SK-N-SH (cell line): ENCODE data around the gene GDPD5. TPM values are rescaled to one million over a fixed set of nuclear protein-coding genes. Genes with fewer than 3 reads are reported as not detected.

Experiments
- CTCF ChIA-PET: fragments of 300-600, 350-600 bp; formaldehyde crosslinking; extraction: SDS; loops from one replicate; lab custom pipeline; 2021; lab: Yijun Ruan, JAX
- POLR2A ChIA-PET: fragments of 350-600 bp; sonication (Branson Sonifier 250); formaldehyde crosslinking; extraction: SDS; loops from one replicate; lab custom pipeline; 2020; ENCODE audit warnings: antibody characterized with exemption, inconsistent platforms; lab: Yijun Ruan, JAX
- DNase-seq: peaks from one replicate; pipeline ENCODE4 v3.0.0; 2012
- H2AFZ ChIP-seq: fragments of 200-600 bp; sonication (generic); 2 replicates; pipeline ENCODE4 v1.8.1; 2016; ENCODE audit warnings: antibody characterized with exemption, mild to moderate bottlenecking, low read depth
- H3F3A ChIP-seq: fragments of 200-600 bp; sonication (generic); replicated peaks from 2 replicates; pipeline ENCODE3; 2016; ENCODE audit warnings: antibody characterized with exemption, mild to moderate bottlenecking; ENCODE audit not compliant: insufficient read depth
- H3K27ac ChIP-seq, 2 experiments: fragments of 200-500 bp in 1 of 2; fragments of 200-600 bp in 1 of 2; sonication (Bioruptor generic) in 1 of 2; sonication (generic), shearing (Covaris generic) in 1 of 2; 2 replicates each; pipeline versions ENCODE4 v1.5.1 to v1.6.1; 2014 to 2016; ENCODE audit warnings: low read depth in 2 of 2, inconsistent platforms in 1 of 2, low read length in 1 of 2, mild to moderate bottlenecking in 1 of 2, mixed read lengths in 1 of 2
- H3K27me3 ChIP-seq: fragments of 200-600 bp; sonication (generic), shearing (Covaris generic); 2 replicates; pipeline ENCODE4 v1.6.1; 2016; ENCODE audit warnings: mixed run types; ENCODE audit not compliant: insufficient read depth
- H3K36me3 ChIP-seq, 2 experiments: fragments of 200-500 bp in 1 of 2; fragments of 200-600 bp in 1 of 2; sonication (Bioruptor generic) in 1 of 2; sonication (generic) in 1 of 2; replicated peaks in 1 of 2; 2 replicates each; pipeline versions ENCODE3 to v1.5.1; 2014 to 2016; ENCODE audit warnings: low read length in 1 of 2, mild to moderate bottlenecking in 1 of 2; ENCODE audit not compliant: insufficient read depth in 2 of 2, control insufficient read depth in 1 of 2
- H3K4me1 ChIP-seq, 2 experiments: fragments of 200-500 bp in 1 of 2; fragments of 200-600 bp in 1 of 2; sonication (Bioruptor generic) in 1 of 2; sonication (generic), shearing (Covaris generic) in 1 of 2; 2 replicates each; pipeline versions ENCODE4 v1.5.1 to v1.6.1; 2014 to 2016; ENCODE audit warnings: low read depth in 1 of 2, low read length in 1 of 2, mixed run types in 1 of 2; ENCODE audit not compliant: insufficient read depth in 2 of 2, control insufficient read depth in 1 of 2
- H3K4me2 ChIP-seq: fragments of 200-600 bp; sonication (generic), shearing (Covaris generic); 2 replicates; pipeline ENCODE4 v1.6.1; 2017; ENCODE audit warnings: mixed run types
- H3K4me3 ChIP-seq, 2 experiments: fragments of 200-500 bp in 1 of 2; fragments of 200-600 bp in 1 of 2; sonication (Bioruptor generic) in 1 of 2; sonication (generic), shearing (Covaris generic) in 1 of 2; 2 replicates each; pipeline versions ENCODE4 v1.5.1 to v1.8.1; 2014 to 2016; ENCODE audit warnings: low read depth in 2 of 2, inconsistent platforms in 1 of 2, low read length in 1 of 2, mild to moderate bottlenecking in 1 of 2, mixed read lengths in 1 of 2, moderate library complexity in 1 of 2
- H3K79me2 ChIP-seq: fragments of 200-600 bp; sonication (generic); 2 replicates; pipeline ENCODE4 v1.8.1; 2017; ENCODE audit warnings: mild to moderate bottlenecking; ENCODE audit not compliant: insufficient read depth
- H3K9ac ChIP-seq: fragments of 200-600 bp; sonication (generic); 2 replicates; pipeline ENCODE4 v1.6.1; 2017; ENCODE audit warnings: mixed run types
- H3K9me2 ChIP-seq: fragments of 200-600 bp; sonication (generic); 2 replicates; pipeline ENCODE4 v1.6.1; 2017; ENCODE audit warnings: mixed run types
- H3K9me3 ChIP-seq: fragments of 200-600 bp; sonication (generic); 2 replicates; pipeline ENCODE4 v1.6.1; 2017; ENCODE audit warnings: mixed run types, mild to moderate bottlenecking, moderate library complexity
- H4K20me1 ChIP-seq: fragments of 200-600 bp; sonication (generic); 2 replicates; pipeline ENCODE4 v1.6.1; 2017; ENCODE audit warnings: mild to moderate bottlenecking, mixed run types; ENCODE audit not compliant: insufficient read depth
- CHD2 ChIP-seq: fragments of 150-350 bp; IDR thresholded peaks from 2 replicates; pipeline ENCODE4 v1.6.1; 2018; ENCODE audit warnings: low read length; ENCODE audit not compliant: partially characterized antibody
- ZBTB33 ChIP-seq: IDR thresholded peaks from 2 replicates; pipeline ENCODE4 v1.4.0; 2012; ENCODE audit warnings: low read depth, borderline replicate concordance
- WGBS: methylation state at CpG from one replicate; pipeline ENCODE4 v1.1.6; 2017; ENCODE audit warnings: low lambda C conversion rate; 5-methylcytosine and 5-hydroxymethylcytosine counted together
- polyA plus RNA-seq, 3 experiments: library from polyadenylated mRNA; depleted of rRNA; stranded (reverse); fragments of >200 nt; gene quantifications; 2 replicates each; pipeline ENCODE4 v1.2.3, GENCODE V29; 2012
- small RNA-seq, 7 experiments: library from RNA; depleted of rRNA; stranded (forward); fragments of <200 nt; gene quantifications; one replicate each; pipeline ENCODE3, GENCODE V24; 2012

Gene GDPD5
- polyA plus RNA-seq, 1 of the 3 experiments (the other 2 are of a cell fraction) = 2.2 TPM

- WGBS = 37% methylated on average over 3 of the region's 3 CpGs
- H4K20me1 ChIP-seq = no peaks in the 10 kb centered on the region
- H3K4me1 ChIP-seq = peaks cover 0 to 9% of the 10 kb centered on the region in 2 experiments; a peak in 1 of 4 replicates
- no peak overlapping the region for H3K27ac ChIP-seq
- H3K4me2 ChIP-seq = no peak overlapping the region
- no peaks in the 10 kb centered on the region for H3K27me3 ChIP-seq
- H3F3A ChIP-seq = no peaks in the 10 kb centered on the region
- no peak overlapping the region for H2AFZ ChIP-seq
- ChIA-PET POLR2A (no interaction called here), CTCF (interaction anchor here (1.1 to 24.8 kb wide), 13 partner anchors 12 to 160 kb away, joined by 3 to 701 read pairs (median 15); partner anchors contain the start of genes KLHL35 and RPS3)
- no peak overlapping the region for H3K4me3 ChIP-seq
- H3K9me2 ChIP-seq = no peaks in the 10 kb centered on the region
- no peaks in the 10 kb centered on the region for H3K79me2 ChIP-seq
- DNase-seq = no peak
- TF ChIP-seq CHD2 (no peak), ZBTB33 (no peak)
- no peaks in the 10 kb centered on the region for H3K36me3 ChIP-seq
- H3K9me3 ChIP-seq = no peaks in the 10 kb centered on the region
- H3K9ac ChIP-seq = no peak overlapping the region
These were observed 138.7 kb downstream of the GDPD5 start for GRCh38 chr11:75386942-75387630.

Small RNA genes within 50 kb of the gene (small RNA-seq; reads per million reads assigned to genes)
- gene SNORD15A (0 reads per million in 7 experiments), gene SNORD15B (80.8 to 4,882 (median 231) reads per million in 7 experiments)

Other genes with a start within 250 kb of the GDPD5 start
- 6.7 and 7.0 TPM in 2 replicates for gene ARRB1, start 174.3 kb downstream of the GDPD5 start, polyA plus RNA-seq (2012; rRNA removed)
- 4,220 and 4,540 TPM in 2 replicates for gene RPS3, start 126.4 kb downstream of the GDPD5 start, polyA plus RNA-seq (2012; rRNA removed)
- gene KLHL35, start 92.7 kb downstream of the GDPD5 start, polyA plus RNA-seq (2012; rRNA removed) = 1.7 and 2.0 TPM in 2 replicates
- gene SERPINH1, start 36.3 kb upstream of the GDPD5 start, polyA plus RNA-seq (2012; rRNA removed) = 221 and 293 TPM in 2 replicates
- 11.1 and 13.1 TPM in 2 replicates for gene MAP6, start 143.1 kb upstream of the GDPD5 start, polyA plus RNA-seq (2012; rRNA removed)
- gene MOGAT2, start 191.9 kb upstream of the GDPD5 start, polyA plus RNA-seq (2012; rRNA removed) = 0.03 TPM in 1 of 2 replicates, not detected in the other
- gene DGAT2, start 242.8 kb upstream of the GDPD5 start, polyA plus RNA-seq (2012; rRNA removed) = 1.1 and 1.4 TPM in 2 replicates